ENCODE measurements around the gene BUD31. TPM values are rescaled to one million over a fixed set of nuclear protein-coding genes. Genes with fewer than 3 reads are reported as not detected.

The BUD31 gene
- polyA plus RNA-seq, 12 donors = 72.5 to 139 (median 77.8) TPM; not detected in 1

- DNase-seq = no peak
Observed at GRCh38 chr7:99395616-99396327, 13.0 kb upstream of the BUD31 start.

- no peak for DNase-seq
Observed at GRCh38 chr7:99396418-99397296, 12.1 kb upstream of the BUD31 start.

GRCh38 chr7:99397297-99397983 is 11.3 kb upstream of the BUD31 start:
- no peak for DNase-seq

- DNase-seq = no peak
Observed at GRCh38 chr7:99398891-99399445, 9.8 kb upstream of the BUD31 start.

- DNase-seq = no peak
Observed at GRCh38 chr7:99399597-99399996, 9.2 kb upstream of the BUD31 start.

GRCh38 chr7:99402854-99403253 is 5.9 kb upstream of the BUD31 start:
- DNase-seq = no peak

GRCh38 chr7:99403764-99404163 is 5.0 kb upstream of the BUD31 start:
- DNase-seq = no peak

GRCh38 chr7:99404235-99404976 is 4.4 kb upstream of the BUD31 start:
- DNase-seq = no peak

- DNase-seq = no peak
Observed at GRCh38 chr7:99404977-99405320, 3.8 kb upstream of the BUD31 start.

- DNase-seq = no peak
Observed at GRCh38 chr7:99406557-99406956, 2.2 kb upstream of the BUD31 start.

GRCh38 chr7:99407872-99408378 is 844 bp upstream of the BUD31 start:
- peak; percentile 55 for DNase-seq

GRCh38 chr7:99409192-99409572 is 413 bp downstream of the BUD31 start:
- DNase-seq = no peak

- DNase-seq = no peak
Observed at GRCh38 chr7:99409806-99410205, 1.0 kb downstream of the BUD31 start.

GRCh38 chr7:99410635-99411034 is 1.9 kb downstream of the BUD31 start:
- DNase-seq = no peak

- DNase-seq = peak; percentile 29
Observed at GRCh38 chr7:99415513-99416127, 6.9 kb downstream of the BUD31 start.

- no peak for DNase-seq
Observed at GRCh38 chr7:99418260-99418659, 9.5 kb downstream of the BUD31 start.

- DNase-seq = no peak
Observed at GRCh38 chr7:99419323-99420021, 10.7 kb downstream of the BUD31 start.

GRCh38 chr7:99420213-99420612 is 11.4 kb downstream of the BUD31 start:
- no peak for DNase-seq

- no peak for DNase-seq
Observed at GRCh38 chr7:99420986-99421385, 12.2 kb downstream of the BUD31 start.

GRCh38 chr7:99422186-99422585 is 13.4 kb downstream of the BUD31 start:
- no peak for DNase-seq
